GM12878 (cell line): ENCODE results near the gene MROH7. TPM values are rescaled to one million over a fixed set of nuclear protein-coding genes. Genes with fewer than 3 reads are reported as not detected.

Experiments used
- ATAC-seq: fragments of 200-7000 bp; cut with Tn5 transposase; 3 replicates; pipeline ENCODE4 v1.9.1; 2020; ENCODE audit warnings: mild to moderate bottlenecking, moderate library complexity
- BruUV-seq: library from RNA; stranded (reverse); fragments of 400-500 nt; replicated peaks from 2 replicates; lab custom pipeline; 2021; lab: Mats Ljungman, UMichigan
- CTCF ChIA-PET: fragments of 300-600 bp; sonication (Branson Sonifier 250); formaldehyde crosslinking; extraction: SDS; loops from one replicate; lab custom pipeline; 2021; ENCODE audit warnings: inconsistent platforms; lab: Yijun Ruan, JAX
- POLR2A ChIA-PET: fragments of 350-600 bp; formaldehyde crosslinking; extraction: SDS; loops from one replicate; lab custom pipeline; 2021; ENCODE audit warnings: inconsistent platforms; lab: Charles Lee
- RAD21 ChIA-PET: fragments of 300-600 bp; sonication (Branson Sonifier 250); formaldehyde crosslinking; loops from one replicate; lab custom pipeline; 2023; ENCODE audit warnings: antibody characterized with exemption; ENCODE audit not compliant: unreplicated experiment; lab: Charles Lee
- SMC1A ChIA-PET: fragments of 300-600 bp; sonication (Branson Sonifier 250); formaldehyde crosslinking; loops from one replicate; lab custom pipeline; 2023; ENCODE audit not compliant: unreplicated experiment, uncharacterized antibody; lab: Charles Lee
- DNase-seq: peaks from one replicate; pipeline ENCODE4 v3.0.0-alpha.2; 2011; ENCODE audit warnings: low read depth, low spot score
- FAIRE-seq: peaks from 3 replicates; lab custom pipeline; 2011; peaks lifted over from hg19 to GRCh38; lab: Jason Lieb, UNC
- H2AFZ ChIP-seq: 2 replicates; pipeline ENCODE4 v1.6.0; 2011; ENCODE audit warnings: low read depth, low read length, control low read depth; ENCODE audit not compliant: control insufficient read depth
- H3K27ac ChIP-seq: 2 replicates; pipeline ENCODE4 v1.5.1; 2011; ENCODE audit warnings: control low read depth; ENCODE audit not compliant: control insufficient read depth, insufficient read depth
- H3K27me3 ChIP-seq, 2 experiments: replicated peaks in 1 of 2; 2 replicates each; pipeline versions ENCODE4 v1.6.0 to v1.6.1; 2011; ENCODE audit warnings: low read length in 1 of 2; ENCODE audit not compliant: control insufficient read depth in 2 of 2, insufficient read depth in 2 of 2
- H3K36me3 ChIP-seq, 2 experiments: 2 replicates each; pipeline ENCODE4 v1.5.1; 2011; ENCODE audit warnings: low read length in 1 of 2; ENCODE audit not compliant: control insufficient read depth in 2 of 2, insufficient read depth in 2 of 2
- H3K4me1 ChIP-seq: 2 replicates; pipeline ENCODE4 v1.6.1; 2011; ENCODE audit warnings: mild to moderate bottlenecking, low read length, moderate library complexity, mixed read lengths; ENCODE audit not compliant: control insufficient read depth, insufficient read depth
- H3K4me2 ChIP-seq: 2 replicates; pipeline ENCODE4 v1.6.0; 2011; ENCODE audit warnings: control low read depth; ENCODE audit not compliant: control insufficient read depth, insufficient read depth
- H3K4me3 ChIP-seq: fragments of 200-600 bp; sonication (generic); 2 replicates; pipeline ENCODE4 v1.5.1; 2016
- H3K79me2 ChIP-seq: 2 replicates; pipeline ENCODE4 v1.6.0; 2011; ENCODE audit warnings: low read length; ENCODE audit not compliant: control insufficient read depth, insufficient read depth
- H3K9ac ChIP-seq: 2 replicates; pipeline ENCODE4 v1.8.0; 2011; ENCODE audit warnings: low read length, control low read depth, mixed read lengths; ENCODE audit not compliant: control insufficient read depth, insufficient read depth
- H3K9me3 ChIP-seq: replicated peaks from 3 replicates; pipeline ENCODE4 v1.5.1; 2011; ENCODE audit warnings: mild to moderate bottlenecking, low read length; ENCODE audit not compliant: control insufficient read depth, insufficient read depth
- H4K20me1 ChIP-seq: 2 replicates; pipeline ENCODE4 v1.6.0; 2011; ENCODE audit not compliant: control insufficient read depth, insufficient read depth
- CHD1 ChIP-seq: IDR thresholded peaks from 2 replicates; pipeline ENCODE4 v1.6.1; 2012; ENCODE audit warnings: low read depth, low read length, improper control_type of control experiment
- MYB ChIP-seq: fragments of 150-350 bp; IDR thresholded peaks from 2 replicates; pipeline ENCODE4 v1.6.1; 2014; ENCODE audit warnings: mild to moderate bottlenecking, low read depth, low read length, borderline replicate concordance
- NFYB ChIP-seq: IDR thresholded peaks from 2 replicates; pipeline ENCODE4 v1.6.1; 2011; ENCODE audit warnings: low read depth, mild to moderate bottlenecking, low read length, improper control_type of control experiment, moderate library complexity; ENCODE audit not compliant: insufficient read depth
- PML ChIP-seq: IDR thresholded peaks from 2 replicates; pipeline ENCODE4 v1.6.1; 2012; ENCODE audit warnings: low read length, inconsistent platforms
- SRF ChIP-seq, 2 experiments: IDR thresholded peaks; 2 replicates each; pipeline ENCODE4 v1.6.1; 2011; ENCODE audit warnings: low read depth in 2 of 2, low read length in 2 of 2, mild to moderate bottlenecking in 1 of 2, moderate library complexity in 1 of 2
- SUZ12 ChIP-seq: fragments of 200-600 bp; sonication (generic); IDR thresholded peaks from one replicate; pipeline ENCODE4 v1.6.1; 2018; ENCODE audit warnings: antibody characterized with exemption, mild to moderate bottlenecking; ENCODE audit not compliant: unreplicated experiment
- WRNIP1 ChIP-seq: IDR thresholded peaks from 2 replicates; pipeline ENCODE4 v1.6.1; 2011; ENCODE audit warnings: low read depth, low read length, improper control_type of control experiment, borderline replicate concordance
- WGBS: methylation state at CpG from one replicate; pipeline ENCODE4 v1.1.6; 2016; ENCODE audit warnings: low lambda C conversion rate; ENCODE audit not compliant: insufficient replicate concordance, insufficient coverage; ENCODE audit errors: missing lambda C conversion rate; 5-methylcytosine and 5-hydroxymethylcytosine counted together
- in situ Hi-C: fragments of 300-500 bp; cut with MboI; formaldehyde crosslinking; loops from 9 replicates; pipeline ENCODE4 v1.14.3; 2018; ENCODE audit warnings: mixed read lengths
- intact Hi-C: fragments of 100-400 bp; cut with micrococcal nuclease; formaldehyde crosslinking; loops from one replicate; pipeline ENCODE4 v1.14.2; 2022; ENCODE audit not compliant: unreplicated experiment
- polyA plus RNA-seq, 11 experiments: library from polyadenylated mRNA; depleted of rRNA in 4 of 11; unstranded in 6 of 11; stranded (reverse) in 5 of 11; fragments of >200 nt; fragmentation: Nextera tagmentation in 4 of 11; fragmentation: Illumina TruSeq in 1 of 11; extraction: Ambion mirVana in 4 of 11; extraction: Trizol in 1 of 11; gene quantifications; 1 replicate in 1 of 11; 2 replicates in 10 of 11; pipeline versions ENCODE4 v1.2.1 to v1.2.3, GENCODE V29; 2011 to 2016; ENCODE audit warnings: inconsistent platforms in 2 of 11, missing spikeins in 2 of 11, low read depth in 1 of 11
- total RNA-seq, 4 experiments: library from RNA; depleted of rRNA in 3 of 4; stranded (reverse); fragments of >200 nt in 3 of 4; fragmentation: Illumina TruSeq in 1 of 4; extraction: Trizol in 1 of 4; gene quantifications; 2 replicates each; pipeline versions ENCODE4 v1.2.1 to v1.2.3, GENCODE V29; 2013 to 2021
- TF ChIP-seq, protein P1 (sequence below): fragments of 150-350 bp; IDR thresholded peaks from 2 replicates; pipeline ENCODE4 v1.6.1; 2016; ENCODE audit warnings: low read depth, low read length
- TF ChIP-seq, protein P2 (sequence below): fragments of 450-650 bp; formaldehyde crosslinking; IDR thresholded peaks from 2 replicates; pipeline ENCODE4 v1.4.0; 2020; ENCODE audit warnings: mild to moderate bottlenecking, moderate library complexity

MROH7 gene
- total and polyA plus RNA-seq, 10 of the 15 experiments (the other 5 are each of a cell fraction or from before 2014, with no cell fraction given), result 0.11 TPM; not detected in 9

DNA sequence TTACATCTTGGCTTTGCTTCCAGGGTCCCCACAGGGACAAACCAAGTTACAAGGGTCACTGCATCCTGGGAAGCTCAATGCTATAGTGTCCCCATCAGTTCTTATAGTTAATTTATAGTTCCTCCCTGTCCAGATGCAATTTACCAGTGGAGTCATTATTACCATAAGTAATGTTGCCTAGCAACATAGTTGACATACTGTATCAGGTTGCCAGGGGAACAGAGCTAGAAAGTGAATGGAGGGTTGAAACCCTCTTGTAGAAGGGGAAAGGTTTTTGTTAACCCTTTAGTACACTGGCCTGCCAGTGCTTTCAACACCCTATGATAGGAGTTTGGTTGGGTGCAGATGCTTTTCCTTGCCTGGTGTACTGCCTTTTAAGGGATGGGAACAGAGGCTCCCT, 39.8 kb downstream of the MROH7 start (continued):
- no peak for TF ChIP-seq CHD1
- no peak for TF ChIP-seq NFYB
- TF ChIP-seq, protein P1, sequence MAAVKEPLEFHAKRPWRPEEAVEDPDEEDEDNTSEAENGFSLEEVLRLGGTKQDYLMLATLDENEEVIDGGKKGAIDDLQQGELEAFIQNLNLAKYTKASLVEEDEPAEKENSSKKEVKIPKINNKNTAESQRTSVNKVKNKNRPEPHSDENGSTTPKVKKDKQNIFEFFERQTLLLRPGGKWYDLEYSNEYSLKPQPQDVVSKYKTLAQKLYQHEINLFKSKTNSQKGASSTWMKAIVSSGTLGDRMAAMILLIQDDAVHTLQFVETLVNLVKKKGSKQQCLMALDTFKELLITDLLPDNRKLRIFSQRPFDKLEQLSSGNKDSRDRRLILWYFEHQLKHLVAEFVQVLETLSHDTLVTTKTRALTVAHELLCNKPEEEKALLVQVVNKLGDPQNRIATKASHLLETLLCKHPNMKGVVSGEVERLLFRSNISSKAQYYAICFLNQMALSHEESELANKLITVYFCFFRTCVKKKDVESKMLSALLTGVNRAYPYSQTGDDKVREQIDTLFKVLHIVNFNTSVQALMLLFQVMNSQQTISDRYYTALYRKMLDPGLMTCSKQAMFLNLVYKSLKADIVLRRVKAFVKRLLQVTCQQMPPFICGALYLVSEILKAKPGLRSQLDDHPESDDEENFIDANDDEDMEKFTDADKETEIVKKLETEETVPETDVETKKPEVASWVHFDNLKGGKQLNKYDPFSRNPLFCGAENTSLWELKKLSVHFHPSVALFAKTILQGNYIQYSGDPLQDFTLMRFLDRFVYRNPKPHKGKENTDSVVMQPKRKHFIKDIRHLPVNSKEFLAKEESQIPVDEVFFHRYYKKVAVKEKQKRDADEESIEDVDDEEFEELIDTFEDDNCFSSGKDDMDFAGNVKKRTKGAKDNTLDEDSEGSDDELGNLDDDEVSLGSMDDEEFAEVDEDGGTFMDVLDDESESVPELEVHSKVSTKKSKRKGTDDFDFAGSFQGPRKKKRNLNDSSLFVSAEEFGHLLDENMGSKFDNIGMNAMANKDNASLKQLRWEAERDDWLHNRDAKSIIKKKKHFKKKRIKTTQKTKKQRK, result no peak
- no peak for TF ChIP-seq PML
- TF ChIP-seq SUZ12, result no peak
- TF ChIP-seq, all 136 proteins: peak for 0

DNA sequence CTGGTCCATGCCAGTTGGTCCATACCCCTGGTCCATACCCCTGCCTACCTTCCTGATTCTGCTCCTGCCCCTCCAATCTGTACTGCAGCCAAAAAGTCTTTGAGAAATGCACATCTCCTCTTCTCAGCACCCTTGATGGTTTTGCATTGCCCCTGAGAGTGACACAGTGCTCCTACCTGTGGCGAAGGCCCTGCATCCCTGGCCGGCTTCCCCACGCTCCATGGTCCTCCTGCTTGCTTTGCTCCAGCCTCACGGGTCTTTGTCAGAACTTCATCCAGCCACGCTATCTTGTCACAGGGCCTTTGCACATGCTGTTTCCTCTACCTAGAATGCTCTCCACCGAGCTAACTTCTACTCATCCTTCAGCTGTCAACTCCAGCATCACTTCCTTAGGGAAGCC, 41.9 kb downstream of the MROH7 start:
- TF ChIP-seq, protein P2, sequence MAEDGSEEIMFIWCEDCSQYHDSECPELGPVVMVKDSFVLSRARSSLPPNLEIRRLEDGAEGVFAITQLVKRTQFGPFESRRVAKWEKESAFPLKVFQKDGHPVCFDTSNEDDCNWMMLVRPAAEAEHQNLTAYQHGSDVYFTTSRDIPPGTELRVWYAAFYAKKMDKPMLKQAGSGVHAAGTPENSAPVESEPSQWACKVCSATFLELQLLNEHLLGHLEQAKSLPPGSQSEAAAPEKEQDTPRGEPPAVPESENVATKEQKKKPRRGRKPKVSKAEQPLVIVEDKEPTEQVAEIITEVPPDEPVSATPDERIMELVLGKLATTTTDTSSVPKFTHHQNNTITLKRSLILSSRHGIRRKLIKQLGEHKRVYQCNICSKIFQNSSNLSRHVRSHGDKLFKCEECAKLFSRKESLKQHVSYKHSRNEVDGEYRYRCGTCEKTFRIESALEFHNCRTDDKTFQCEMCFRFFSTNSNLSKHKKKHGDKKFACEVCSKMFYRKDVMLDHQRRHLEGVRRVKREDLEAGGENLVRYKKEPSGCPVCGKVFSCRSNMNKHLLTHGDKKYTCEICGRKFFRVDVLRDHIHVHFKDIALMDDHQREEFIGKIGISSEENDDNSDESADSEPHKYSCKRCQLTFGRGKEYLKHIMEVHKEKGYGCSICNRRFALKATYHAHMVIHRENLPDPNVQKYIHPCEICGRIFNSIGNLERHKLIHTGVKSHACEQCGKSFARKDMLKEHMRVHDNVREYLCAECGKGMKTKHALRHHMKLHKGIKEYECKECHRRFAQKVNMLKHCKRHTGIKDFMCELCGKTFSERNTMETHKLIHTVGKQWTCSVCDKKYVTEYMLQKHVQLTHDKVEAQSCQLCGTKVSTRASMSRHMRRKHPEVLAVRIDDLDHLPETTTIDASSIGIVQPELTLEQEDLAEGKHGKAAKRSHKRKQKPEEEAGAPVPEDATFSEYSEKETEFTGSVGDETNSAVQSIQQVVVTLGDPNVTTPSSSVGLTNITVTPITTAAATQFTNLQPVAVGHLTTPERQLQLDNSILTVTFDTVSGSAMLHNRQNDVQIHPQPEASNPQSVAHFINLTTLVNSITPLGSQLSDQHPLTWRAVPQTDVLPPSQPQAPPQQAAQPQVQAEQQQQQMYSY (CRISPR knock-in tag), result no peak
- TF ChIP-seq MYB (no peak), WRNIP1 (no peak), SRF (IDR thresholded peaks at IDR 0.05; ENCODE audit: low read depth in 2 of 2, low read length in 2 of 2) (no peak)
- peaks cover 0 to 2% of the 10 kb centered on the region in 2 experiments; a peak in 1 of 4 replicates for H3K27me3 ChIP-seq
- POLR2A ChIA-PET, result interaction anchor here (0.5 kb wide), 1 partner anchor 1293 kb away, joined by 5 read pairs; no protein-coding TSS in a partner anchor
- H3K4me3 ChIP-seq, result no peak overlapping the region
- 48% methylated on average over 6 of the region's 6 CpGs for WGBS
- H3K4me2 ChIP-seq, result no peak overlapping the region
- FAIRE-seq (no peak), DNase-seq (no peak), ATAC-seq (no peak)
- RAD21 ChIA-PET, result no interaction called here
- intact Hi-C loops (no loop called here), in situ Hi-C loops (no loop called here)
- H3K4me1 ChIP-seq, result no peaks in the 10 kb centered on the region
- SMC1A ChIA-PET, result no interaction called here
- CTCF ChIA-PET, result no interaction called here
- no peaks in the 10 kb centered on the region for H3K36me3 ChIP-seq
- no peaks in the 10 kb centered on the region for H3K79me2 ChIP-seq
- no peak overlapping the region for H2AFZ ChIP-seq
- H3K9me3 ChIP-seq, result no peaks in the 10 kb centered on the region
- BruUV-seq, result no TSS peak
- H3K27ac ChIP-seq, result no peak overlapping the region
- H3K9ac ChIP-seq, result no peak overlapping the region
- H4K20me1 ChIP-seq, result no peaks in the 10 kb centered on the region
